ENCODE data around the gene STARD13. TPM values are rescaled to one million over a fixed set of nuclear protein-coding genes. Genes with fewer than 3 reads are reported as not detected.

Gene STARD13
- total and polyA plus RNA-seq, 2 donors (not counting 1 experiment from before 2014, with no cell fraction given) = 0.06 to 0.22 TPM

- no peaks in the 10 kb centered on the region for H3K27me3 ChIP-seq (replicated peaks in 1 of 4; ENCODE audit: control extremely low read depth in 1 of 4, control insufficient read depth in 3 of 4, insufficient read depth in 4 of 4, low read length in 3 of 4)
- Mint-ChIP-seq H3K9me3 (ENCODE audit: insufficient read depth) (no peaks in the 10 kb centered on the region), H3K4me1 (peaks cover 4% of the 10 kb centered on the region), H3K4me3 (no peak overlapping the region), H3K27me3 (peaks cover 9% of the 10 kb centered on the region), H3K27ac (no peak overlapping the region)
- H4K20me1 ChIP-seq (ENCODE audit: control insufficient read depth, insufficient read depth, low read length, poor library complexity, severe bottlenecking) = no peaks in the 10 kb centered on the region
- no peak overlapping the region for H3K4me2 ChIP-seq (replicated peaks; ENCODE audit: low read depth, low read length, poor library complexity, severe bottlenecking)
- no peaks in the 10 kb centered on the region for H3K9me3 ChIP-seq (ENCODE audit: control extremely low read depth in 1 of 3, control insufficient read depth in 2 of 3, insufficient read depth in 1 of 3, low read length in 2 of 3)
- no peaks in the 10 kb centered on the region for H3K36me3 ChIP-seq (replicated peaks in 1 of 2; ENCODE audit: control extremely low read depth in 1 of 2, control insufficient read depth in 1 of 2, extremely low read depth in 1 of 2, insufficient read depth in 2 of 2, low read length in 1 of 2)
- no peak for ATAC-seq (ENCODE audit: low read depth)
- no peak overlapping the region for H2AFZ ChIP-seq (ENCODE audit: insufficient read depth, low read depth, low read length, poor library complexity, severe bottlenecking)
- CTCF ChIA-PET = no interaction called here
- H3K4me3 ChIP-seq (ENCODE audit: control extremely low read depth in 1 of 5, extremely low read depth in 1 of 5, insufficient read depth in 1 of 5, low read depth in 2 of 5, low read length in 4 of 5) = no peak overlapping the region
- intact Hi-C loops (cut with micrococcal nuclease) = no loop called here
- H3K9ac ChIP-seq (ENCODE audit: low read length) = no peak overlapping the region
- TF ChIP-seq, protein P1, sequence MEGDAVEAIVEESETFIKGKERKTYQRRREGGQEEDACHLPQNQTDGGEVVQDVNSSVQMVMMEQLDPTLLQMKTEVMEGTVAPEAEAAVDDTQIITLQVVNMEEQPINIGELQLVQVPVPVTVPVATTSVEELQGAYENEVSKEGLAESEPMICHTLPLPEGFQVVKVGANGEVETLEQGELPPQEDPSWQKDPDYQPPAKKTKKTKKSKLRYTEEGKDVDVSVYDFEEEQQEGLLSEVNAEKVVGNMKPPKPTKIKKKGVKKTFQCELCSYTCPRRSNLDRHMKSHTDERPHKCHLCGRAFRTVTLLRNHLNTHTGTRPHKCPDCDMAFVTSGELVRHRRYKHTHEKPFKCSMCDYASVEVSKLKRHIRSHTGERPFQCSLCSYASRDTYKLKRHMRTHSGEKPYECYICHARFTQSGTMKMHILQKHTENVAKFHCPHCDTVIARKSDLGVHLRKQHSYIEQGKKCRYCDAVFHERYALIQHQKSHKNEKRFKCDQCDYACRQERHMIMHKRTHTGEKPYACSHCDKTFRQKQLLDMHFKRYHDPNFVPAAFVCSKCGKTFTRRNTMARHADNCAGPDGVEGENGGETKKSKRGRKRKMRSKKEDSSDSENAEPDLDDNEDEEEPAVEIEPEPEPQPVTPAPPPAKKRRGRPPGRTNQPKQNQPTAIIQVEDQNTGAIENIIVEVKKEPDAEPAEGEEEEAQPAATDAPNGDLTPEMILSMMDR (IDR thresholded peaks at IDR 0.05) = no peak
- no peak for TF ChIP-seq EZH2 (IDR thresholded peaks at IDR 0.05; ENCODE audit: borderline replicate concordance, insufficient read depth, low read depth, low read length, poor library complexity, severe bottlenecking)
- H3K4me1 ChIP-seq (ENCODE audit: control insufficient read depth in 2 of 2, insufficient read depth in 2 of 2, low read length in 2 of 2) = no peaks in the 10 kb centered on the region
- no CpG with 5 or more reads among the region's 3 CpGs for WGBS (ENCODE audit: insufficient coverage)
- no peak for DNase-seq
- POLR2A ChIA-PET = no interaction called here
- no peak overlapping the region for H3K27ac ChIP-seq (ENCODE audit: low read length in 2 of 2)
- H3K79me2 ChIP-seq (ENCODE audit: control insufficient read depth, insufficient read depth, low read length) = no peaks in the 10 kb centered on the region
Measured at GRCh38 chr13:33326246-33326645, 40.7 kb upstream of the STARD13 start.

DNA sequence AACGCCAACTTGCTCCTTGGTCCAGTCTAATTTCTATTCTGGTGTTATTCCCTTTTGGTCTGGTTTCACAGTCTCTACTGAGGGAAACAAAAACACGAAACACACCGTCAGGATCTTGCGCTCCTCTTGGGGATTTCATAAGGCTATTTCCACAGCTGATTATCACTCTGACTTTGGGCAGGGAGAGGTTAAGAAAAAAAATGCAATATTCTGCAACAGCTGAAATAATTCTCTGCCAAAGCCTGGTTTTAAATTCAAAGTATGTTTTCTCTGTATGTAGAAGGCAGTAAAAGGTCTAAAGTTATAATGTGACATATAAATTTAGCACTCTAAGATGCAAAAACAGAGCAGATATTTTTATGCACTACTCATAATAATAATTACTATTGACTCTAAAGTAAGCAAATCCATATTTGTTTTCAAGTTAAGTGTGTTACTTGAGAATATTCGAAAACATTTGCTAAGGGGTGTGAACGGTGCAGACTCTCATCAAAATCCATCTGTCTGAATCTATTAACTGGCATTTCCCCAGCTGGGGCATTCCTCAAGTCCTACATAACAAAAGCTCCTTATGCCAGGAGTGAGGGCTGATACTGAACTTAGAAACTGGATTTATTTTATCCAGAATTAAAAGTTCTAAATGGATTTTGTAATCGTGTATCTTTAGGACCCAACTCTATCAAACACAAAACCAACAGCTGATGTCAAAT lies 38.4 kb upstream of the STARD13 start:
- no peaks in the 10 kb centered on the region for H3K4me1 ChIP-seq (ENCODE audit: control insufficient read depth in 2 of 2, insufficient read depth in 2 of 2, low read length in 2 of 2)
- no peak overlapping the region for H2AFZ ChIP-seq (ENCODE audit: insufficient read depth, low read depth, low read length, poor library complexity, severe bottlenecking)
- H3K36me3 ChIP-seq (replicated peaks in 1 of 2; ENCODE audit: control extremely low read depth in 1 of 2, control insufficient read depth in 1 of 2, extremely low read depth in 1 of 2, insufficient read depth in 2 of 2, low read length in 1 of 2) = no peaks in the 10 kb centered on the region
- no peaks in the 10 kb centered on the region for H3K9me3 Mint-ChIP-seq (ENCODE audit: insufficient read depth)
- intact Hi-C loops (cut with micrococcal nuclease) = no loop called here
- no peaks in the 10 kb centered on the region for H3K9me3 ChIP-seq (ENCODE audit: control extremely low read depth in 1 of 3, control insufficient read depth in 2 of 3, insufficient read depth in 1 of 3, low read length in 2 of 3)
- no peak overlapping the region for H3K4me3 ChIP-seq (ENCODE audit: control extremely low read depth in 1 of 5, extremely low read depth in 1 of 5, insufficient read depth in 1 of 5, low read depth in 2 of 5, low read length in 4 of 5)
- H3K27ac Mint-ChIP-seq = no peak overlapping the region
- no peak overlapping the region for H3K4me2 ChIP-seq (replicated peaks; ENCODE audit: low read depth, low read length, poor library complexity, severe bottlenecking)
- H3K27me3 Mint-ChIP-seq = peaks cover 5% of the 10 kb centered on the region
- DNase-seq (no peak), ATAC-seq (ENCODE audit: low read depth) (no peak)
- H3K4me3 Mint-ChIP-seq = no peak overlapping the region
- WGBS (ENCODE audit: insufficient coverage) = 92% methylated on average over 1 of the region's 7 CpGs
- ChIA-PET CTCF (no interaction called here), POLR2A (no interaction called here)
- no peak overlapping the region for H3K9ac ChIP-seq (ENCODE audit: low read length)
- H3K27ac ChIP-seq (ENCODE audit: low read length in 2 of 2) = no peak overlapping the region
- TF ChIP-seq, protein P1 (IDR thresholded peaks at IDR 0.05) = no peak
- TF ChIP-seq EZH2 (IDR thresholded peaks at IDR 0.05; ENCODE audit: borderline replicate concordance, insufficient read depth, low read depth, low read length, poor library complexity, severe bottlenecking) = no peak
- peaks cover 4% of the 10 kb centered on the region for H3K4me1 Mint-ChIP-seq
- no peaks in the 10 kb centered on the region for H4K20me1 ChIP-seq (ENCODE audit: control insufficient read depth, insufficient read depth, low read length, poor library complexity, severe bottlenecking)
- no peaks in the 10 kb centered on the region for H3K27me3 ChIP-seq (replicated peaks in 1 of 4; ENCODE audit: control extremely low read depth in 1 of 4, control insufficient read depth in 3 of 4, insufficient read depth in 4 of 4, low read length in 3 of 4)
- no peaks in the 10 kb centered on the region for H3K79me2 ChIP-seq (ENCODE audit: control insufficient read depth, insufficient read depth, low read length)

All from B cell (primary cell).